ENCODE data around the gene RBM33. TPM values are rescaled to one million over a fixed set of nuclear protein-coding genes. Genes with fewer than 3 reads are reported as not detected.

The RBM33 gene, protein sequence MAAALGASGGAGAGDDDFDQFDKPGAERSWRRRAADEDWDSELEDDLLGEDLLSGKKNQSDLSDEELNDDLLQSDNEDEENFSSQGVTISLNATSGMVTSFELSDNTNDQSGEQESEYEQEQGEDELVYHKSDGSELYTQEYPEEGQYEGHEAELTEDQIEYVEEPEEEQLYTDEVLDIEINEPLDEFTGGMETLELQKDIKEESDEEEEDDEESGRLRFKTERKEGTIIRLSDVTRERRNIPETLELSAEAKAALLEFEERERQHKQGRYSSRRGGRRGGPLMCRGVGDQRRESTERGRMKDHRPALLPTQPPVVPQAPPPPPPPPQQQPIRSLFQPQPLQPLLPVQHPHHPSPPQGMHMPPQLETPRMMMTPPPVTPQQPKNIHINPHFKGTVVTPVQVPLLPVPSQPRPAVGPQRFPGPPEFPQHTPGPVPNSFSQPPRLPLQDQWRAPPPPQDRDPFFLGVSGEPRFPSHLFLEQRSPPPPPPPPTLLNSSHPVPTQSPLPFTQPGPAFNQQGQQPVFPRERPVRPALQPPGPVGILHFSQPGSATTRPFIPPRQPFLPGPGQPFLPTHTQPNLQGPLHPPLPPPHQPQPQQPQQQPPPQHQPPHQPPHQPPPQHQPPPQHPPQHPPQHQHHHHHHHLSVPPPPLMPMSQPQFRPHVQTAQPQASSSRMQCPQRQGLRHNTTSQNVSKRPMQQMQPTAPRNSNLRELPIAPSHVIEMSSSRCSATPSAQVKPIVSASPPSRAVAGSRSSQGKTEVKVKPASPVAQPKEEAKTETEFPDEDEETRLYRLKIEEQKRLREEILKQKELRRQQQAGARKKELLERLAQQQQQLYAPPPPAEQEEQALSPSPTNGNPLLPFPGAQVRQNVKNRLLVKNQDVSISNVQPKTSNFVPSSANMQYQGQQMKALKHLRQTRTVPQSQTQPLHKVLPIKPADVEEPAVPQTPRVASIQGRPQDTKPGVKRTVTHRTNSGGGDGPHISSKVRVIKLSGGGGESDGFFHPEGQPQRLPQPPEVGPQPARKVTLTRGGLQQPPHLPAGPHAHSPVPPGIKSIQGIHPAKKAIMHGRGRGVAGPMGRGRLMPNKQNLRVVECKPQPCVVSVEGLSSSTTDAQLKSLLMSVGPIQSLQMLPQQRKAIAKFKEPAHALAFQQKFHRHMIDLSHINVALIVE
- 107 and 117 TPM in 2 replicates for total RNA-seq

GRCh38 chr7:155644178-155644970 is at the start of gene RBM33:
TSS of gene RBM33 (plus strand) at chr7:155644661. CDS start at chr7:155644877, 216 bp downstream.
- CTCF ChIA-PET: interaction anchor here (1.2 kb wide), 1 partner anchor 45 kb away, joined by 6 read pairs; no protein-coding TSS in a partner anchor
- H3K4me1 Mint-ChIP-seq: peaks cover 47% of the 10 kb centered on the region
- ATAC-seq (ENCODE audit: low read depth) (peak; percentile 74), DNase-seq (peak; percentile 86)
- POLR2A ChIA-PET: interaction anchor here (0.5 to 1.5 kb wide), 18 partner anchors 9 to 1398 kb away, joined by 3 to 18 read pairs (median 4); partner anchors contain the start of genes LMBR1 and PAXIP1
- H3K4me3 Mint-ChIP-seq: peak within 1 kb of the TSS; percentile 98
- H3K9me3 Mint-ChIP-seq: peaks cover 11% of the 10 kb centered on the region
- H3K27ac Mint-ChIP-seq: peak within 1 kb of the TSS; percentile 98
- intact Hi-C loops (cut with micrococcal nuclease): loop anchor here (1.0 to 10.0 kb wide), 11 partner anchors 46 to 1693 kb away; partner anchors contain the start of genes DNAJB6, INSIG1, LMBR1 and PAXIP1
- H3K27me3 Mint-ChIP-seq: no peaks in the 10 kb centered on the region
- peaks cover 71% of the 10 kb centered on the region for H3K36me3 Mint-ChIP-seq (ENCODE audit: low read depth)
- TF ChIP-seq CTCF (IDR thresholded peaks at IDR 0.05): no peak

DNA sequence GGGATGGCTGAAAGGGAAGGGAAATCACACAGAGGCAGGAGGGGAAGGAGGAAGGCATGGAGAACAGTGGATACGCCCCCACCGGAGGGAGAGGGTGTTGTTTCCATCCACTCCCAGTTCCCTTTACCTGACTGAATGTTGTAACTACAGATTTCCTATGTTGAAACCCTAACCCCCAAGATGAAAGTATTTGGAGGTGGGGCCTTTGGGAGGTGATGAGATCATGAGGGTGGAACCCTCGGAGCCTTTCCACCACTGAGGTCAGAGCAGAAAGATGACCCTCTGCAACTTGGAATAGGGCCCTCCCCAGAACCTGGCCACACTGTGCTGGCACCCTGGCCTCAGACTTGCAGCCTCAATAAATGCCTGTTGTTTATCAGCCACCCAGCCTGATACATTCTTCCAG is 49.5 kb upstream of the RBM33 start:
- H3K9me3 Mint-ChIP-seq: no peaks in the 10 kb centered on the region
- H3K36me3 Mint-ChIP-seq (ENCODE audit: low read depth): no peaks in the 10 kb centered on the region
- ATAC-seq (ENCODE audit: low read depth): no peak
- no peak overlapping the region for H3K4me3 Mint-ChIP-seq
- POLR2A ChIA-PET: interaction anchor here (0.5 to 0.6 kb wide), 2 partner anchors 48 to 98 kb away, joined by 3 read pairs; no protein-coding TSS in a partner anchor
- no peak overlapping the region for H3K27ac Mint-ChIP-seq
- no peak for TF ChIP-seq CTCF (IDR thresholded peaks at IDR 0.05)
- CTCF ChIA-PET: interaction anchor here (5.8 kb wide), 1 partner anchor 172 kb away, joined by 109 read pairs; no protein-coding TSS in a partner anchor
- peaks cover 3% of the 10 kb centered on the region for H3K4me1 Mint-ChIP-seq
- DNase-seq: no peak
- peaks cover 20% of the 10 kb centered on the region for H3K27me3 Mint-ChIP-seq
- intact Hi-C loops (cut with micrococcal nuclease): loop anchor here (5.0 kb wide), 1 partner anchor 683 kb away; no protein-coding TSS in a partner anchor

DNA sequence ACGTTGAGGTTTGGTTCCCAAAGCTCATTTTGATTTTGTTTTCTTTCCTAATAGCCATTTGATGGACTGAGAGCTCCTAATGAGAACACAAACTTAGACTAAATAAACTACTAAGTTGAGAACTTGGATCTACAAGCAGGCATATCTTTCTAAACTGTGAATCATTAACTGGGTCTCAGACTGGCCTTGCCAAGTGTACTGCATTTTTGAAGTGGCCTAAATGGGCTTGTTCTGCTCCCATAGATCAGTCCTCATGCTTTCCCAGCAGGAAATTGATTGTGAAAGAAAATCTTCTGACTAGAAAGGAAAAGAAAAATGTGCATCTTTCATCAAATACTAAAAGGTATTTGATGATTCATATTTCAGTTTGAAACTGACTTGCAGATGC is 46.7 kb upstream of the RBM33 start:
- CTCF ChIA-PET: interaction anchor here (0.6 to 5.8 kb wide), 6 partner anchors 24 to 169 kb away, joined by 3 to 123 read pairs (median 6); no protein-coding TSS in a partner anchor
- Mint-ChIP-seq H3K9me3 (no peaks in the 10 kb centered on the region), H3K36me3 (ENCODE audit: low read depth) (no peaks in the 10 kb centered on the region), H3K27ac (no peak overlapping the region), H3K4me3 (no peak overlapping the region), H3K27me3 (peaks cover 19% of the 10 kb centered on the region), H3K4me1 (peaks cover 3% of the 10 kb centered on the region)
- POLR2A ChIA-PET: no interaction called here
- intact Hi-C loops (cut with micrococcal nuclease): loop anchor here (1.0 to 5.0 kb wide), 5 partner anchors 47 to 685 kb away; partner anchors contain the start of gene RBM33
- DNase-seq: no peak
- TF ChIP-seq CTCF (IDR thresholded peaks at IDR 0.05): no peak
- ATAC-seq (ENCODE audit: low read depth): no peak

DNA sequence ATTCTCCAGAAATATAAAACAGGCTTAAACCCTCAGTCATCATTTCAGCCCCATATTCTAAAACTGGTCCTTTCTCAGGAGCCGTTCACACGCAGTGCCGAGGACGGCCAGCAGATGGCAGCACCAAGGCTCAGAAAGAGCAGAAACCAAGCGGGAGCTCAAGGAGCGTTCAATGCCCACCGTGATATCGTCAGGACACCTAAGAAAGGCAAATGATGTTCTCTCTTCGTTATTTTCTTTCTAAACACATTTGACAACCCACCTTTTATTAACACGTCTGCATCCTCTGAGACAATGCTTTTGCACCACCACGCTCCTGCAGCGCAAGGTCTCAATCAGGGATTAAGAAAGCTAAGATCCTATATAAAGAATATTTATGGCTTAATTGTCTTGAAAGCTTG is 45.7 kb upstream of the RBM33 start:
- ATAC-seq (ENCODE audit: low read depth) (peak; percentile 70), DNase-seq (peak; percentile 79)
- Mint-ChIP-seq H3K36me3 (ENCODE audit: low read depth) (no peaks in the 10 kb centered on the region), H3K27ac (no peak overlapping the region), H3K4me3 (no peak overlapping the region), H3K27me3 (peaks cover 18% of the 10 kb centered on the region), H3K4me1 (peaks cover 3% of the 10 kb centered on the region), H3K9me3 (no peaks in the 10 kb centered on the region)
- POLR2A ChIA-PET: interaction anchor here (0.6 to 1.3 kb wide), 2 partner anchors 144 to 170 kb away, joined by 3 read pairs; no protein-coding TSS in a partner anchor
- CTCF ChIA-PET: interaction anchor here (0.6 to 5.8 kb wide), 37 partner anchors 9 to 685 kb away, joined by 3 to 123 read pairs (median 5); partner anchors contain the start of gene RBM33
- intact Hi-C loops (cut with micrococcal nuclease): loop anchor here (1.0 to 5.0 kb wide), 5 partner anchors 46 to 687 kb away; partner anchors contain the start of gene RBM33
- TF ChIP-seq CTCF (IDR thresholded peaks at IDR 0.05): no peak
